GM19351 (cell line): ENCODE data around the gene PACRG.
A peak's percentile ranks its signal among the peaks of the same experiment; 100 is the strongest.
"Not testable (repeated sequence)": the region's sequence is repeated elsewhere in the genome, so short reads cannot be mapped to it uniquely, and the experiment has no call there.

Source experiments
- ATAC-seq: cut with Tn5 transposase; IDR thresholded peaks from one replicate; pipeline ENCODE4 v1.9.1; 2021; ENCODE audit warnings: mild to moderate bottlenecking, moderate library complexity; ENCODE audit not compliant: unreplicated experiment

Gene PACRG

GRCh38 chr6:162727322-162728182, at the start of gene PACRG, which contains the start of gene PRKN:
Gene PACRG, plus strand, starts transcription at chr6:162727974.
Gene PRKN, minus strand, starts transcription at chr6:162727766.
- peak; percentile 93 for ATAC-seq

GRCh38 chr6:162678896-162679295, 48.9 kb upstream of the PACRG start:
- not testable (repeated sequence) for ATAC-seq

GRCh38 chr6:162679681-162680080, 48.1 kb upstream of the PACRG start:
- ATAC-seq: no peak

GRCh38 chr6:162680367-162680766, 47.4 kb upstream of the PACRG start:
- no peak for ATAC-seq

- ATAC-seq: no peak
These were observed 46.9 kb upstream of the PACRG start for GRCh38 chr6:162680871-162681270.

- ATAC-seq: no peak
These were observed 46.3 kb upstream of the PACRG start for GRCh38 chr6:162681447-162681846.

GRCh38 chr6:162683135-162683534, 44.6 kb upstream of the PACRG start:
- ATAC-seq: no peak

- no peak for ATAC-seq
These were observed 43.7 kb upstream of the PACRG start for GRCh38 chr6:162684052-162684451.

- no peak for ATAC-seq
These were observed 42.8 kb upstream of the PACRG start for GRCh38 chr6:162684961-162685360.

- no peak for ATAC-seq
These were observed 42.2 kb upstream of the PACRG start for GRCh38 chr6:162685586-162685985.

GRCh38 chr6:162688751-162689345, 38.9 kb upstream of the PACRG start:
- ATAC-seq: no peak

GRCh38 chr6:162690158-162690557, 37.6 kb upstream of the PACRG start:
- ATAC-seq: no peak

GRCh38 chr6:162697872-162698403, 29.8 kb upstream of the PACRG start:
- no peak for ATAC-seq

- ATAC-seq: no peak
These were observed 29.3 kb upstream of the PACRG start for GRCh38 chr6:162698440-162698839.

GRCh38 chr6:162699961-162700360, 27.8 kb upstream of the PACRG start:
- no peak for ATAC-seq

GRCh38 chr6:162700966-162701365, 26.8 kb upstream of the PACRG start:
- no peak for ATAC-seq

- ATAC-seq: no peak
These were observed 26.2 kb upstream of the PACRG start for GRCh38 chr6:162701551-162701950.

- ATAC-seq: no peak
These were observed 25.3 kb upstream of the PACRG start for GRCh38 chr6:162702446-162702845.

- no peak for ATAC-seq
These were observed 23.8 kb upstream of the PACRG start for GRCh38 chr6:162704001-162704400.

- ATAC-seq: no peak
These were observed 22.0 kb upstream of the PACRG start for GRCh38 chr6:162705736-162706135.

GRCh38 chr6:162706232-162706631, 21.5 kb upstream of the PACRG start:
- no peak for ATAC-seq

- ATAC-seq: no peak
These were observed 18.8 kb upstream of the PACRG start for GRCh38 chr6:162708971-162709370.
